CD14-positive monocyte (primary cell): ENCODE data around the gene CST7. TPM values are rescaled to one million over a fixed set of nuclear protein-coding genes. Genes with fewer than 3 reads are reported as not detected.

Source experiments
- DNase-seq, 3 donors: peaks; one replicate each; pipeline ENCODE4 v3.0.0-alpha.2; 2011 to 2022
- H2AFZ ChIP-seq: 2 replicates; pipeline ENCODE4 v1.6.0; 2012; ENCODE audit warnings: mild to moderate bottlenecking, low read depth, low read length, inconsistent platforms; ENCODE audit not compliant: insufficient read depth, poor library complexity, severe bottlenecking
- H3K27ac ChIP-seq, 2 donors: 1 replicate in 1 of 2; 2 replicates in 1 of 2; pipeline ENCODE4 v1.5.1; 2012 to 2013; ENCODE audit warnings: low read length in 2 of 2, control low read depth in 1 of 2, inconsistent platforms in 1 of 2, low read depth in 1 of 2, mild to moderate bottlenecking in 1 of 2
- H3K27me3 ChIP-seq, 2 donors: one replicate each; pipeline versions ENCODE4 v1.6.0 to v1.6.1; 2011 to 2013; ENCODE audit warnings: low read length in 2 of 2; ENCODE audit not compliant: control insufficient read depth in 2 of 2, insufficient read depth in 2 of 2
- H3K36me3 ChIP-seq, 2 donors: replicated peaks in 1 of 2; 1 replicate in 1 of 2; 2 replicates in 1 of 2; pipeline versions ENCODE4 v1.5.1 to v1.6.1; 2012 to 2013; ENCODE audit warnings: low read length in 2 of 2, control low read depth in 1 of 2, inconsistent platforms in 1 of 2, mild to moderate bottlenecking in 1 of 2; ENCODE audit not compliant: insufficient read depth in 2 of 2, control insufficient read depth in 1 of 2
- H3K4me1 ChIP-seq, 2 donors: 1 replicate in 1 of 2; 2 replicates in 1 of 2; pipeline versions ENCODE4 v1.5.1 to v1.6.1; 2012 to 2013; ENCODE audit warnings: low read length in 2 of 2, control low read depth in 1 of 2, inconsistent platforms in 1 of 2, mild to moderate bottlenecking in 1 of 2, moderate library complexity in 1 of 2; ENCODE audit not compliant: insufficient read depth in 2 of 2, control insufficient read depth in 1 of 2
- H3K4me2 ChIP-seq: replicated peaks from 2 replicates; pipeline ENCODE3; 2012; ENCODE audit warnings: low read length, moderate library complexity, mild to moderate bottlenecking; ENCODE audit not compliant: poor library complexity, severe bottlenecking; ENCODE audit errors: extremely low read depth
- H3K4me3 ChIP-seq, 3 experiments: fragments of 200-600 bp in 1 of 3; sonication (generic) in 1 of 3; replicated peaks in 1 of 3; 1 replicate in 2 of 3; 2 replicates in 1 of 3; pipeline ENCODE4 v1.5.1; 2011 to 2013; ENCODE audit warnings: low read length in 3 of 3, mild to moderate bottlenecking in 3 of 3, control low read depth in 2 of 3, low read depth in 2 of 3, inconsistent platforms in 1 of 3, moderate library complexity in 1 of 3
- H3K79me2 ChIP-seq: 2 replicates; pipeline ENCODE4 v1.6.0; 2012; ENCODE audit warnings: mild to moderate bottlenecking, control low read depth, inconsistent platforms, low read length, moderate library complexity; ENCODE audit not compliant: insufficient read depth
- H3K9ac ChIP-seq: 2 replicates; pipeline ENCODE4 v1.6.0; 2017; ENCODE audit warnings: low read length, mild to moderate bottlenecking; ENCODE audit not compliant: insufficient read depth, poor library complexity, severe bottlenecking
- H3K9me3 ChIP-seq, 2 donors: replicated peaks in 1 of 2; 1 replicate in 1 of 2; 2 replicates in 1 of 2; pipeline versions ENCODE4 v1.5.1 to v1.6.1; 2012 to 2013; ENCODE audit warnings: low read length in 2 of 2, control low read depth in 1 of 2; ENCODE audit not compliant: control insufficient read depth in 1 of 2, insufficient read depth in 1 of 2
- H4K20me1 ChIP-seq: 2 replicates; pipeline ENCODE4 v1.6.0; 2012; ENCODE audit warnings: mild to moderate bottlenecking, low read length, control low read depth, moderate library complexity; ENCODE audit not compliant: insufficient read depth
- H3K27ac Mint-ChIP-seq, 7 donors: one replicate each; pipeline ENCODE4 v1.8.0; 2020; ENCODE audit warnings: mild to moderate bottlenecking in 7 of 7, mixed read lengths in 7 of 7, moderate library complexity in 6 of 7, inconsistent platforms in 2 of 7
- H3K27me3 Mint-ChIP-seq, 3 donors: one replicate each; pipeline ENCODE4 v1.8.0; 2021 to 2022; ENCODE audit warnings: low read depth in 3 of 3, mild to moderate bottlenecking in 3 of 3, mixed read lengths in 3 of 3, moderate library complexity in 3 of 3, inconsistent platforms in 1 of 3
- H3K36me3 Mint-ChIP-seq, 2 donors: one replicate each; pipeline ENCODE4 v1.8.0; 2020; ENCODE audit warnings: mixed read lengths in 2 of 2, inconsistent platforms in 1 of 2, mild to moderate bottlenecking in 1 of 2
- H3K4me1 Mint-ChIP-seq: one replicate; pipeline ENCODE4 v1.8.0; 2020; ENCODE audit warnings: mild to moderate bottlenecking, mixed read lengths
- H3K4me3 Mint-ChIP-seq, 2 donors: one replicate each; pipeline ENCODE4 v1.8.0; 2020; ENCODE audit warnings: mild to moderate bottlenecking in 2 of 2, mixed read lengths in 2 of 2, moderate library complexity in 1 of 2
- H3K9me3 Mint-ChIP-seq, 7 donors: one replicate each; pipeline ENCODE4 v1.8.0; 2020 to 2022; ENCODE audit warnings: mixed read lengths in 7 of 7, mild to moderate bottlenecking in 6 of 7, moderate library complexity in 6 of 7, inconsistent platforms in 2 of 7
- WGBS: methylation state at CpG from one replicate; pipeline ENCODE4 v1.1.5; 2013; ENCODE audit warnings: missing lambda C conversion rate; ENCODE audit not compliant: insufficient coverage; 5-methylcytosine and 5-hydroxymethylcytosine counted together
- intact Hi-C, 2 donors: fragments of 100-400 bp; cut with micrococcal nuclease; formaldehyde crosslinking; loops; one replicate each; pipeline versions ENCODE4 v1.15.0 to v1.15.1; 2023
- polyA plus RNA-seq, 3 donors: library from polyadenylated mRNA; depleted of rRNA in 1 of 3; unstranded in 2 of 3; stranded (reverse) in 1 of 3; fragments of 300-500 nt in 2 of 3; fragments of >200 nt in 1 of 3; fragmentation: Illumina TruSeq in 2 of 3; gene quantifications; 1 replicate in 2 of 3; 2 replicates in 1 of 3; pipeline ENCODE4 v1.2.3, GENCODE V29; 2012 to 2021
- TF ChIP-seq, protein P1 (sequence below): fragments of 200-600 bp; IDR thresholded peaks from one replicate; pipeline ENCODE4 v1.8.0; 2022; ENCODE audit warnings: antibody characterized with exemption, mild to moderate bottlenecking

Gene CST7
- polyA plus RNA-seq, 3 donors, result 1.2 to 3.2 (median 1.8) TPM

- Histone ChIP-seq H3K27me3 (no peaks in the 10 kb centered on the region), H3K4me3 (no peak overlapping the region), H4K20me1 (no peaks in the 10 kb centered on the region), H3K4me1 (no peaks in the 10 kb centered on the region), H3K4me2 (no peak overlapping the region), H3K9ac (no peak overlapping the region), H3K27ac (no peak overlapping the region), H3K79me2 (no peaks in the 10 kb centered on the region), H3K9me3 (no peaks in the 10 kb centered on the region), H2AFZ (no peak overlapping the region), H3K36me3 (peaks cover 90 to 100% of the 10 kb centered on the region in 2 donors)
- H3K36me3 Mint-ChIP-seq, result peaks cover 95 to 96% of the 10 kb centered on the region in 2 donors
- DNase-seq, result no peak
- WGBS, result 97% methylated on average over 20 of the region's 21 CpGs
- no peaks in the 10 kb centered on the region for H3K9me3 Mint-ChIP-seq
- no peaks in the 10 kb centered on the region for H3K4me1 Mint-ChIP-seq
- TF ChIP-seq, protein P1, sequence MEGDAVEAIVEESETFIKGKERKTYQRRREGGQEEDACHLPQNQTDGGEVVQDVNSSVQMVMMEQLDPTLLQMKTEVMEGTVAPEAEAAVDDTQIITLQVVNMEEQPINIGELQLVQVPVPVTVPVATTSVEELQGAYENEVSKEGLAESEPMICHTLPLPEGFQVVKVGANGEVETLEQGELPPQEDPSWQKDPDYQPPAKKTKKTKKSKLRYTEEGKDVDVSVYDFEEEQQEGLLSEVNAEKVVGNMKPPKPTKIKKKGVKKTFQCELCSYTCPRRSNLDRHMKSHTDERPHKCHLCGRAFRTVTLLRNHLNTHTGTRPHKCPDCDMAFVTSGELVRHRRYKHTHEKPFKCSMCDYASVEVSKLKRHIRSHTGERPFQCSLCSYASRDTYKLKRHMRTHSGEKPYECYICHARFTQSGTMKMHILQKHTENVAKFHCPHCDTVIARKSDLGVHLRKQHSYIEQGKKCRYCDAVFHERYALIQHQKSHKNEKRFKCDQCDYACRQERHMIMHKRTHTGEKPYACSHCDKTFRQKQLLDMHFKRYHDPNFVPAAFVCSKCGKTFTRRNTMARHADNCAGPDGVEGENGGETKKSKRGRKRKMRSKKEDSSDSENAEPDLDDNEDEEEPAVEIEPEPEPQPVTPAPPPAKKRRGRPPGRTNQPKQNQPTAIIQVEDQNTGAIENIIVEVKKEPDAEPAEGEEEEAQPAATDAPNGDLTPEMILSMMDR, result no peak
- no peak overlapping the region for H3K27ac Mint-ChIP-seq
- H3K4me3 Mint-ChIP-seq, result no peak overlapping the region
- H3K27me3 Mint-ChIP-seq, result peaks cover 0 to 6% (median 1%) of the 10 kb centered on the region in 3 donors
- intact Hi-C loops, result no loop called here
These were observed 14.8 kb downstream of the CST7 start for GRCh38 chr20:24963672-24964505.

DNA sequence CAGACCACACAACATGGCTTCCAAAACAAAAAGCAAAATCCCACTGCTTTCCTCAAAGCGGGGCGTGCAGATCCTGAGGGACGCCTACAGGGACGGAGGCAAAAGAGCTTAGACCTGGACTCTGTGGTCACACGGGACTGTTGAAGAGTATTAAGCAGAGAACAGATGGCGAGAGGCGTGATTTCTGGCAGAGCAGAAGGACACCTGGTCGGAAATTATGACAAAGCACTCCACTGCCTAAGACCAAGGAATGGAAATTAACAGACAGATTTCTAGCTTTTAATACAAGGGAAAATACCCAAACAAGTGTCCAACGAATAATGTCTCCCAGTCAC lies 15.4 kb downstream of the CST7 start:
- no peaks in the 10 kb centered on the region for H3K27me3 ChIP-seq
- Mint-ChIP-seq H3K27me3 (peaks cover 0 to 6% (median 0%) of the 10 kb centered on the region in 3 donors), H3K9me3 (no peaks in the 10 kb centered on the region), H3K4me3 (no peak overlapping the region), H3K27ac (peak overlapping the region in 2 of 7 donors; percentile 14 to 23), H3K4me1 (no peaks in the 10 kb centered on the region), H3K36me3 (peaks cover 95 to 97% of the 10 kb centered on the region in 2 donors)
- H3K9me3 ChIP-seq, result no peaks in the 10 kb centered on the region
- H3K27ac ChIP-seq, result no peak overlapping the region
- TF ChIP-seq, protein P1, result no peak
- no peak overlapping the region for H2AFZ ChIP-seq
- 94% methylated on average over 9 of the region's 9 CpGs for WGBS
- H3K79me2 ChIP-seq, result no peaks in the 10 kb centered on the region
- H3K4me1 ChIP-seq, result no peaks in the 10 kb centered on the region
- H3K4me3 ChIP-seq, result no peak overlapping the region
- H3K4me2 ChIP-seq, result no peak overlapping the region
- H3K9ac ChIP-seq, result no peak overlapping the region
- peaks cover 90 to 100% of the 10 kb centered on the region in 2 donors for H3K36me3 ChIP-seq
- intact Hi-C loops, result no loop called here
- H4K20me1 ChIP-seq, result no peaks in the 10 kb centered on the region
- DNase-seq, result no peak
